ENCODE measurements around the gene DMTF1. TPM values are rescaled to one million over a fixed set of nuclear protein-coding genes. Genes with fewer than 3 reads are reported as not detected.
"Not testable (repeated sequence)": the region's sequence is repeated elsewhere in the genome, so short reads cannot be mapped to it uniquely, and the experiment has no call there.

The DMTF1 gene
- total RNA-seq, 1 experiment from 2014 or later, result 179 TPM

GRCh38 chr7:87192784-87193487 lies 40.7 kb downstream of the DMTF1 start:
- Histone ChIP-seq H4K20me1 (ENCODE audit: insufficient read depth, low read depth, low read length) (peaks cover 3% of the 10 kb centered on the region; the same call in 1 of the 2 replicates), H3K79me2 (ENCODE audit: low read length) (peaks cover 54% of the 10 kb centered on the region), H3K9ac (ENCODE audit: low read length) (no peak overlapping the region), H3K4me1 (ENCODE audit: low read length) (peaks cover 29% of the 10 kb centered on the region), H3K27ac (ENCODE audit: low read length) (no peak overlapping the region; the same call in 1 of the 2 replicates), H3K9me2 (replicated peaks; ENCODE audit: insufficient read depth, low read length) (no peaks in the 10 kb centered on the region), H3K36me3 (ENCODE audit: insufficient read depth, low read length) (peaks cover 91% of the 10 kb centered on the region), H3K27me3 (ENCODE audit: low read length) (no peaks in the 10 kb centered on the region), H2AFZ (ENCODE audit: low read length) (no peak overlapping the region), H3K4me3 (ENCODE audit: low read length) (no peak overlapping the region), H3K9me3 (ENCODE audit: low read length) (no peaks in the 10 kb centered on the region), H3K4me2 (ENCODE audit: low read depth, low read length, poor library complexity, severe bottlenecking) (no peak overlapping the region)
- DNase-seq, result no peak

DNA sequence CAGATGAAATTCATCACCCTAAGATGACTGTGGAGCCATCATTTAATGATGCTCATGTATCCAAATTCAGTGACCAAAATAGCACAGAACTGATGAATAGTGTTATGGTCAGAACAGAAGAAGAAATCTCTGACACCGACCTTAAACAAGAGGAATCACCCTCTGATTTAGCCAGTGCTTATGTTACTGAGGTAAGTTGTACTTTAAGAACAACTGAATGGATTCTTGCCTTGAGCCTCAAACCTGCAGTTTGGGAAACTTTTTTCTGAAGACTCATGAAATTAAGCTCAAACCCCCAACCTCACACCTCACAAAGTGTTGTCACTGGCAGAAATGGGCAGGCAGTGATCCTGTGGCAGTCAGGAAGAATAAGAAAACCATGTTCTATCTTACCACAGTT lies 41.7 kb downstream of the DMTF1 start:
- H3K27ac ChIP-seq (ENCODE audit: low read length), result peak overlapping the region; percentile 32; the same call in 1 of the 2 replicates
- no peak overlapping the region for H3K4me2 ChIP-seq (ENCODE audit: low read depth, low read length, poor library complexity, severe bottlenecking)
- H4K20me1 ChIP-seq (ENCODE audit: insufficient read depth, low read depth, low read length), result peaks cover 3% of the 10 kb centered on the region; the same call in 1 of the 2 replicates
- H3K9me2 ChIP-seq (replicated peaks; ENCODE audit: insufficient read depth, low read length), result no peaks in the 10 kb centered on the region
- no peak for DNase-seq
- no peak overlapping the region for H3K9ac ChIP-seq (ENCODE audit: low read length)
- peaks cover 36% of the 10 kb centered on the region for H3K4me1 ChIP-seq (ENCODE audit: low read length)
- no peak overlapping the region for H3K4me3 ChIP-seq (ENCODE audit: low read length)
- no peaks in the 10 kb centered on the region for H3K9me3 ChIP-seq (ENCODE audit: low read length)
- H3K79me2 ChIP-seq (ENCODE audit: low read length), result peaks cover 59% of the 10 kb centered on the region
- H2AFZ ChIP-seq (ENCODE audit: low read length), result no peak overlapping the region
- no peaks in the 10 kb centered on the region for H3K27me3 ChIP-seq (ENCODE audit: low read length)
- peaks cover 89% of the 10 kb centered on the region for H3K36me3 ChIP-seq (ENCODE audit: insufficient read depth, low read length)

DNA sequence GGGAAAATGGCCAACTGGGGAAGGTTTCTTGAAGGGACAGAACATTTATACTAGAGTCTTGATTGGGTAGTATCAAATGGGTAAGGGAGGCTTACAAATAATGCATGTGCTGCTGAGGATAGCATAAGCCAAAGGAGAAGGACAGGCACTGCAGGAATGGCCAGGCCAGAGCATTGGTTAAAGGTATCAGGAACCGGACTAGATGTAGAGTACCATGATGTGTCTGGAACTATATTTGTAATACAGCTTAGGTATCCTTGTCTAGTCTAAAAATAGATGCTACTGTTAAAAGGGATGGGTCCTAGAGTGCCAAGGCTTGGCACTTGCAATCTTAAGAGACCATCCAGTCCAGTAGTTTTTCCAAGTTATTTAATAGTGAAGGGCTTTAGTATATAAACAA lies 47.0 kb downstream of the DMTF1 start:
- H4K20me1 ChIP-seq (ENCODE audit: insufficient read depth, low read depth, low read length), result peaks cover 16% of the 10 kb centered on the region; the same call in 1 of the 2 replicates
- peaks cover 83% of the 10 kb centered on the region for H3K36me3 ChIP-seq (ENCODE audit: insufficient read depth, low read length)
- peaks cover 18% of the 10 kb centered on the region for H3K4me1 ChIP-seq (ENCODE audit: low read length)
- no peaks in the 10 kb centered on the region for H3K9me3 ChIP-seq (ENCODE audit: low read length)
- no peak overlapping the region for H3K4me2 ChIP-seq (ENCODE audit: low read depth, low read length, poor library complexity, severe bottlenecking)
- peaks cover 85% of the 10 kb centered on the region for H3K79me2 ChIP-seq (ENCODE audit: low read length)
- no peak overlapping the region for H3K27ac ChIP-seq (ENCODE audit: low read length)
- H3K27me3 ChIP-seq (ENCODE audit: low read length), result no peaks in the 10 kb centered on the region
- no peak overlapping the region for H3K9ac ChIP-seq (ENCODE audit: low read length)
- no peak overlapping the region for H2AFZ ChIP-seq (ENCODE audit: low read length)
- DNase-seq, result no peak
- H3K4me3 ChIP-seq (ENCODE audit: low read length), result no peak overlapping the region
- H3K9me2 ChIP-seq (replicated peaks; ENCODE audit: insufficient read depth, low read length), result no peaks in the 10 kb centered on the region

- Histone ChIP-seq H3K79me2 (ENCODE audit: low read length) (peaks cover 92% of the 10 kb centered on the region), H3K36me3 (ENCODE audit: insufficient read depth, low read length) (peaks cover 83% of the 10 kb centered on the region), H3K4me3 (ENCODE audit: low read length) (no peak overlapping the region), H3K9me3 (ENCODE audit: low read length) (no peaks in the 10 kb centered on the region), H3K4me2 (ENCODE audit: low read depth, low read length, poor library complexity, severe bottlenecking) (no peak overlapping the region), H3K4me1 (ENCODE audit: low read length) (peaks cover 18% of the 10 kb centered on the region), H3K27ac (ENCODE audit: low read length) (no peak overlapping the region), H2AFZ (ENCODE audit: low read length) (no peak overlapping the region), H3K27me3 (ENCODE audit: low read length) (no peaks in the 10 kb centered on the region), H3K9ac (ENCODE audit: low read length) (no peak overlapping the region), H3K9me2 (replicated peaks; ENCODE audit: insufficient read depth, low read length) (no peaks in the 10 kb centered on the region), H4K20me1 (ENCODE audit: insufficient read depth, low read depth, low read length) (peaks cover 16% of the 10 kb centered on the region; the same call in 1 of the 2 replicates)
- DNase-seq, result no peak
These were observed 47.6 kb downstream of the DMTF1 start for GRCh38 chr7:87199700-87200450.

- Histone ChIP-seq H3K4me3 (ENCODE audit: low read length) (no peak overlapping the region), H3K9me3 (ENCODE audit: low read length) (peaks cover 3% of the 10 kb centered on the region; the same call in 1 of the 2 replicates), H3K27me3 (ENCODE audit: low read length) (no peaks in the 10 kb centered on the region), H2AFZ (ENCODE audit: low read length) (no peak overlapping the region), H4K20me1 (ENCODE audit: insufficient read depth, low read depth, low read length) (peaks cover 16% of the 10 kb centered on the region; the same call in 1 of the 2 replicates), H3K79me2 (ENCODE audit: low read length) (peaks cover 99% of the 10 kb centered on the region), H3K36me3 (ENCODE audit: insufficient read depth, low read length) (peaks cover 83% of the 10 kb centered on the region), H3K9ac (ENCODE audit: low read length) (no peak overlapping the region), H3K9me2 (replicated peaks; ENCODE audit: insufficient read depth, low read length) (no peaks in the 10 kb centered on the region), H3K4me1 (ENCODE audit: low read length) (peaks cover 10% of the 10 kb centered on the region), H3K27ac (ENCODE audit: low read length) (no peak overlapping the region), H3K4me2 (ENCODE audit: low read depth, low read length, poor library complexity, severe bottlenecking) (no peak overlapping the region)
- no peak for DNase-seq
These were observed 50.0 kb downstream of the DMTF1 start for GRCh38 chr7:87202208-87202607.

DNA sequence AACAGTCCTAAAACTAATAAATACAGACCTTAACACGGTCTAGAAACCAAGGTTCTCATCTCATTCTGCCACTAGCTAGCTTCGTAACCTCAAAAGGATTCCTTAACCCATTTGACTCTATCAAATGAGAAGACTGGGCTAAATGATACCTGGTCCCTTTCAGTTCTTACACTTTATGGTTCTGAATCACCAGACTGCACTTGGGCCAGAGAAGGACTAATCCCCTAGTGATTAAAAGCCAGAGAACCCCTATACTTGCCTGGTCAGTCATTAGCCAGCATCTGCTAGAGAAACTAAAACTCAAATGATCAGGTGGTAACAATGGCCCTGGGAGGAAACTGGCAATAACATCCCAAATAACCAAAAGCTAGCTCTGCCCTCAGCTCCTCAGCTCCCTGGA lies 50.5 kb downstream of the DMTF1 start:
- peaks cover 83% of the 10 kb centered on the region for H3K36me3 ChIP-seq (ENCODE audit: insufficient read depth, low read length)
- H3K9me3 ChIP-seq (ENCODE audit: low read length), result peaks cover 3% of the 10 kb centered on the region; the same call in 1 of the 2 replicates
- H2AFZ ChIP-seq (ENCODE audit: low read length), result no peak overlapping the region
- no peak overlapping the region for H3K27ac ChIP-seq (ENCODE audit: low read length)
- peaks cover 99% of the 10 kb centered on the region for H3K79me2 ChIP-seq (ENCODE audit: low read length)
- H3K9me2 ChIP-seq (replicated peaks; ENCODE audit: insufficient read depth, low read length), result no peaks in the 10 kb centered on the region
- peaks cover 10% of the 10 kb centered on the region for H3K4me1 ChIP-seq (ENCODE audit: low read length)
- H4K20me1 ChIP-seq (ENCODE audit: insufficient read depth, low read depth, low read length), result peaks cover 16% of the 10 kb centered on the region; the same call in 1 of the 2 replicates
- DNase-seq, result no peak
- H3K4me3 ChIP-seq (ENCODE audit: low read length), result no peak overlapping the region
- no peak overlapping the region for H3K4me2 ChIP-seq (ENCODE audit: low read depth, low read length, poor library complexity, severe bottlenecking)
- no peak overlapping the region for H3K9ac ChIP-seq (ENCODE audit: low read length)
- no peaks in the 10 kb centered on the region for H3K27me3 ChIP-seq (ENCODE audit: low read length)

DNA sequence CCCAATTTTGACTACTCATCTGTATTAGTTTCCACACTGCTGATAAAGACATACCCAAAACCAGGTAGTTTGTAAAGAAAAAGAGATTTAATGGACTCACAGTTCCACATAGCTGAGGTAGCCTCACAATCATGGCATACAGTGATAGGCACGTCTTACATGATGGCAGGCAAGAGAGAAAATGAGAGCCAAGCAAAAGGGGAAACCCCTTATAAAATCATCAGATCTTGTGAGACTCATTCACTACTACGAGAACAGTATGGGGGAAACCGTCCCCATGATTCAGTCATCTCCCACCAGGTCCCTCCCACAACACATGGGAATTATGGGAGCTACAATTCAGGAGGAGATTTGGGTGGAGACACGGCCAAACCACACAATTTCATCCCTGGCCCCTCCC lies 51.7 kb downstream of the DMTF1 start:
- Histone ChIP-seq H4K20me1 (ENCODE audit: insufficient read depth, low read depth, low read length) (peaks cover 23% of the 10 kb centered on the region), H3K36me3 (ENCODE audit: insufficient read depth, low read length) (peaks cover 81% of the 10 kb centered on the region), H3K79me2 (ENCODE audit: low read length) (peaks cover 99% of the 10 kb centered on the region)
- DNase-seq; H3K27me3 ChIP-seq (ENCODE audit: low read length); H3K4me2 ChIP-seq (ENCODE audit: low read depth, low read length, poor library complexity, severe bottlenecking); H3K9ac ChIP-seq (ENCODE audit: low read length); H3K9me3 ChIP-seq (ENCODE audit: low read length); H2AFZ ChIP-seq (ENCODE audit: low read length); H3K27ac ChIP-seq (ENCODE audit: low read length); H3K9me2 ChIP-seq (replicated peaks; ENCODE audit: insufficient read depth, low read length); H3K4me3 ChIP-seq (ENCODE audit: low read length); H3K4me1 ChIP-seq (ENCODE audit: low read length): not testable (repeated sequence)

GRCh38 chr7:87204933-87205332 lies 52.7 kb downstream of the DMTF1 start:
- Histone ChIP-seq H3K79me2 (ENCODE audit: low read length) (peaks cover 99% of the 10 kb centered on the region), H3K4me3 (ENCODE audit: low read length) (no peak overlapping the region), H3K9ac (ENCODE audit: low read length) (no peak overlapping the region), H3K36me3 (ENCODE audit: insufficient read depth, low read length) (peaks cover 73% of the 10 kb centered on the region), H3K27ac (ENCODE audit: low read length) (no peak overlapping the region), H2AFZ (ENCODE audit: low read length) (no peak overlapping the region), H3K9me2 (replicated peaks; ENCODE audit: insufficient read depth, low read length) (no peaks in the 10 kb centered on the region), H3K27me3 (ENCODE audit: low read length) (no peaks in the 10 kb centered on the region), H4K20me1 (ENCODE audit: insufficient read depth, low read depth, low read length) (peaks cover 23% of the 10 kb centered on the region), H3K4me2 (ENCODE audit: low read depth, low read length, poor library complexity, severe bottlenecking) (no peak overlapping the region), H3K4me1 (ENCODE audit: low read length) (no peaks in the 10 kb centered on the region; the same call in 1 of the 2 replicates), H3K9me3 (ENCODE audit: low read length) (peaks cover 3% of the 10 kb centered on the region; the same call in 1 of the 2 replicates)
- DNase-seq, result no peak
